HPDE6-E6E7 (cell line): ENCODE data around the gene SLC26A1.
A peak's percentile ranks its signal among the peaks of the same experiment; 100 is the strongest.
"Not testable (repeated sequence)": the region's sequence is repeated elsewhere in the genome, so short reads cannot be mapped to it uniquely, and the experiment has no call there.

Experiments
- DNase-seq: peaks from one replicate; pipeline ENCODE4 v3.0.0; 2011; ENCODE audit warnings: missing footprints; ENCODE audit errors: extremely low spot score

The SLC26A1 gene

DNA sequence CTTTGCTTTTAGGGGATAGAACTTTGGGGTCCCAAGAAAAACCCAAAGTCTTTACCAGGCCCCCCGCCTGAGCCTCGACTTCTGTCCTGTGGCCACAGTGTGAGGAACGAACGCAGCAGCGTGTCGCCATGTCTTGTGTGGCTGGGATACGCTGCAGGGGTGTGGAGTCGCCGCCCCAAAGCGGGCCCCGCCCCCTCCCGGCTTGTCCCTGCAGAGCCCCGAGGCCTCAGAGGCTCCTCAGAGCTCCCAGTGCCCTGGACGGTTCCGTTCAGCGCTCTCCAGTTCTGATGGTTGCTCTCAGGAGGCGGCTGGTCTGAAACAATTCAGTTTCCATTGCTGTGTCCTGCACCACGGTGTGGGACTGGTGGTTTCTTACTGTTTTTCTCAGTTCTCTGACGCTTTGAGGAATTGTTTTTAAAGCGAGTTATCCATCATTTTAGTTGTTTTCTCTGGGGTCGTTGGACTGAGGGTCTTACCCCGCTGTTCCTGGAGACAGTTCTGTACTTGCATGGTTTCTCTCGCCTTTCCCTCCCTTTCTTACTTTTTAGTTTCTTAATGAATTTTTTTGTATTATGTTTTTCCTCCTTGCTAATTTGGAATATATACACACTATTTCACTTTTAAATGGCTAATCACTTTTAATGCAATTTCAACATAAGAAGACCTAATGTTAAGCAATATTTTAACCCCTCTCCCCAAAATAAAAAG is 7.9 kb downstream of the SLC26A1 start:
- no peak for DNase-seq

DNA sequence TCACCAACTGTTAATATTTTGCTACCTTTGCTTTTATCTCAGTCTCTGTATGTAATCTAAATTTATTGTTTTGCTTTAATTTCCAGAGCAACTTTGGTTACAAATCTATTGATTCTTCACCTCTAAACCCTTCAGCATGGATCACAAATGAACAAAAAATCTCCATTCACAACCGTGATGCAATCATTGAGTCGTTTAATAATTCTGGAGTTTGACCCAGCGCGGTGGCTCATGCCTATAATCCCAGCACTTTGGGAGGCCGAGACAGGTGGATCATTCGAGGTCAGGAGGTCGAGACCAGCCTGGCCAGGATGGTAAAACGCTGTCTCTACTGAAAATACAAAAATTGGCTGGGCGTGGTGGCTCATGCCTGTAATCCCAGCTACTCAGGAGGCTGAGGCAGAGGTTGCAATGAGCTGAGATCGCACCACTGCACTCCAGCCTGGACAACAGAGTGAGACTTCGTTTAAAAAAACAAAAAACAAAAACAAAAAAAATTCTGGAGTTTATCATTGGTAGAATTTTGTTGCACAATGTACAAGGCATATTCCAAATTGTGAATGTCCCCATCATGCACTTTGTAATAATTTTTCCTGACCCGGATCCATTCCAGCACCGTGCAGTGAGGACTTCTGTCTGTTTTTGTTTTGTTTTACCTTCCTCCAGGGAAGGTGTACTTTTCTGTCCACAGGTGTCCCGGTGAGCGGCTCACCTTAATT is 8.7 kb downstream of the SLC26A1 start:
- no peak for DNase-seq

DNA sequence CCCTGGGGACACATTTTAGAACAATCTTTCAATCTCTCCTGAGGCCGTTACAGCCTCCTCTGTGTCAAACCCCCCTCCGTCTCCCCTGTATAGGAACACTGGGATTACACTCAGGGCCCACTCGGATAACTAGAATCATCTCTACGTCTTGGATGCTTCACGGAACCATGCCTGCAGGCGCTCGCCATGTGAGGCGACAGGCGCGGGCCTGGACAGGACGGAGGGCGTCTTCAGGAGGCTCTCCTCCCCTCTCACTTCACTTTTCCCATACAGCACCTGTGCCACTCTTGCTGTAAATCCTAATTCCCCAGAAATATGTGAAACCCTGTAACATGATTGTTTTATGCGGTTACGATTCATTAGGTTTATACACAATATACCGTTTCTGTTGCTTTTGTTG is 10.4 kb downstream of the SLC26A1 start:
- no peak for DNase-seq

DNA sequence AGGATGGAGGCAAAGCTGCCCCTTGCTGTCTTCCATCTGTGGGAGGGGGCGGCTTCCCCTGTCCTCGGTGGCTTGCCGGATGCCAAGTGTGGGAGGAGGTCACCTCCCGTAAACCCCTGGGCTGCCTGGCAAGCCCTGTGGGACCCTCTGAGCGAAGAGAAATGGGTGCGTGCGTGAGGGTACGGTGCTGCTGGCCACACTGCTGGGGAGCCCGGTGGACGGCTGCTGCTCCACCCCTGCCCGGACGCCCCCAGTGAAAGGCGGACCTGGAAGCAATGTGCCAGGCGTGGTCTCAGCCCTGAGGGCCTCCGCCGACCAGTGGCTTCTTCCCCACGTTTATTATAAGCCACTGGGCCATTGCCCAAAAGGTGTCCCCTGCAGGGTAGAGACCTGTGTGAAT is 10.9 kb downstream of the SLC26A1 start:
- no peak for DNase-seq

DNA sequence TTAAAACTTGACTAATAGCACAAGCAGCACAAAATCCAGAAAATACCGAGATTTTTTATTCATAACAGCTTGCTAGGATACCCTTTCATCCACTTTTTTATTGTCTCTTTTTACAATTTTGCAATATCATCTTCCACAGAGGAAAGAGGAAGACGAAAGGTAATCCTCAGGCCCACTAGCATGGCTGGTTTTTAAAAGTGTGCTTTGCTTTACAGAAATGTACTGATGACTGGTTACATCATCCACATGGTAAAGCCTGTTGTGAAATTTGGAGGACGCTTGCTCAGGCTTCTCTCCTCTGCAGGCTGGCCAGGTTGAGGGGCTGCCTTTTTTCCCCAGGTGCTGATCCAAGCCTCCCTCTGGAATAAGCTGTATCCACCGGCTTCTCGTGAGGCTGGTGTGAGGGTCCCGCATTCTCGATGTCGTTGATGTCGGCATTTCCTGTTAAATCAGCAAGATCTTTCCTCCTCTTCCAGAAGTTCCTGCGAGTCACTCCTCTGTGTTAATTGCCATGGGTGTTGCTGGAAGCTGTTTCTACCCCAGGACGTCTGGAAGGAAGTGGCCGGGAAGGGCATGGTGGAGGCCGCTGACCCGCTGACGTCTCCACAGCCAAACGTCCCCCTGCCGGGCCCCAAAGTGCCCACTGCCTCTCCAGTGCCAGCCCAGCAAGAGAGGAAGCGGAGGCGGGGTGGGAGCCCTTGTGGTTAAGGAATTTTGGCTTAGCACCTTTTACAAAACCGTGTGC is 14.1 kb downstream of the SLC26A1 start:
- DNase-seq: no peak

DNA sequence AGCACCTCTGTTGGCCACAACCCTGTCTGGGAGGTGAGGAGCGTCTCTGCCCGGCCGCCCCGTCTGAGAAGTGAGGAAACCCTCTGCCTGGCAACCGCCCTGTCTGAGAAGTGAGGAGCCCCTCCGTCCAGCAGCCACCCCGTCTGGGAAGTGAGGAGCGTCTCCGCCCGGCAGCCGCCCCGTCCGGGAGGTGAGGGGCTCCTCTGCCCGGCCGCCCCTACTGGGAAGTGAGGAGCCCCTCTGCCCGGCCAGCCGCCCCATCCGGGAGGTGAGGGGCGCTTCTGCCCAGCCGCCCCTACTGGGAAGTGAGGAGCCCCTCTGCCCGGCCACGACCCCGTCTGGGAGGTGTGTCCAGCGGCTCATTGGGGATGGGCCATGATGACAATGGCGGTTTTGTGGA is 17.2 kb downstream of the SLC26A1 start:
- not testable (repeated sequence) for DNase-seq

DNA sequence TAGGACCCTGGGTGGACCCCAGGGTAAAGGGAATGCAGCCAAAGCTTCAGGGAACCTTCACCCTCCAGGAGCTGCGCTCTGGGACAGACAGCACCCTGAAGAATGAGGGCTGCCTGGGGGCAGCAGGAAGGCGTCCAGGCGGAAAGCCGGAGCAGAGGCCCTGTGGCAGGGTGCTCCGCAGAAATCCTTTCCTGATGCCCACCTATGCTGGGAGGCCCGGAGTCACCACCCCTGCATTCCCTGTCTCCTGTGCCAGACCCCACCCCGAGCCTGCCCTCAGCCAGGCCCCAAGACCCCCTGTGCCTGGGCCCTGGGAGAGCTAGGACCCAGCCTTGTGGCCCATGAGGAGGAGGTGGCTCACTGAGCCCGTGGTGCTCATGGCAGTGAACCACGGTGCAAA is 18.5 kb downstream of the SLC26A1 start:
- DNase-seq: no peak

DNA sequence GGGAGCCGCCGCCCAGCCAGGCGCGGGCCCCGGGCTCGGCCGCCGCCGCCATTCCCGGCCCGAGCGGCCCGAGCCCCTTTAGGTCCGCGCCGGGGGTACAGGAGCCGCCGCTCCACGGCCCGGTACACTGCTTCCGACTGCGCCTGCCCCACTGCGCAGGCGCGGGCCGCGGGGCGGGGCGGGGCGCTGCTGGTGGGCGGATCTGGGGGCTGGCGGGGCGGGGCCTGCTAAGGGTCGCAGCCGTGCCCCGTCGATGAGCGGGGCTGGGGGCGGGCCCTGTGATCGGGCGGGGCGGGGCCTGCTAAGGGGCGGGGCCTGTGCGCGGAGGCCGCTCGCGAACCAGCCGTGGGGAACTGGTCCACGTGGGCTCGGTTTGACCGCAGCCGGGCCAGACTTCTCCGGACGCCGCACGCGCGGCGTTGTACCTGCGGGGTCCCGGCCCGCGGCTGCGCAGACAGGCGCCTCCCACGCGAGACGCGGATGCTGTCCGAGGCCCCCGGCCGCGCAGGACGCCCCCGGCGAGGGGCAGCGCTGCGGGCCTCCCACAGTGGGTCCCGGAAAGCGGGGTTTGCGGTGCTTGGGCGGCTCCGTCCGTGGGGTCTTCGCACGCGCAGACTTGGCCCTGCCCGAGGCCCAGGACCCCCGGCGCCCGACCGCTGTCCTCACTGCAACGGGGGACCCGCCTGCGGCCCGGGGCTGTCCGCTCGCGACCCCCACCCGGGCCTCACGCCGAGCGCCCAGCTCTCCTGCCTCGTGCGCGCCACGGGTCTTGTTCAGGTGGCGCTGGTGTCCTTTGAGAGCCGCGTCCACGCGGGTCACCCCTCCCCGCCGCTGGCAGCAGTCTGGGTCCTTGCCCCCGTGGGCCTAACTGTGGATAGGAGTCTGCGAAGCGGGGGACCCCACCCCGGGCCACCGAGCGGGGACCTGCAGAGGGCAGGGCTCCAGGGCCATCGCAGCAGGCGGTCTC is 19.5 kb downstream of the SLC26A1 start, which contains the start of gene DGKQ:
Gene DGKQ, minus strand, starts transcription at position 139 of the 967 bp plus-strand sequence. Its CDS starts 87 bp downstream, at position 52.
- peak; percentile 88 for DNase-seq

DNA sequence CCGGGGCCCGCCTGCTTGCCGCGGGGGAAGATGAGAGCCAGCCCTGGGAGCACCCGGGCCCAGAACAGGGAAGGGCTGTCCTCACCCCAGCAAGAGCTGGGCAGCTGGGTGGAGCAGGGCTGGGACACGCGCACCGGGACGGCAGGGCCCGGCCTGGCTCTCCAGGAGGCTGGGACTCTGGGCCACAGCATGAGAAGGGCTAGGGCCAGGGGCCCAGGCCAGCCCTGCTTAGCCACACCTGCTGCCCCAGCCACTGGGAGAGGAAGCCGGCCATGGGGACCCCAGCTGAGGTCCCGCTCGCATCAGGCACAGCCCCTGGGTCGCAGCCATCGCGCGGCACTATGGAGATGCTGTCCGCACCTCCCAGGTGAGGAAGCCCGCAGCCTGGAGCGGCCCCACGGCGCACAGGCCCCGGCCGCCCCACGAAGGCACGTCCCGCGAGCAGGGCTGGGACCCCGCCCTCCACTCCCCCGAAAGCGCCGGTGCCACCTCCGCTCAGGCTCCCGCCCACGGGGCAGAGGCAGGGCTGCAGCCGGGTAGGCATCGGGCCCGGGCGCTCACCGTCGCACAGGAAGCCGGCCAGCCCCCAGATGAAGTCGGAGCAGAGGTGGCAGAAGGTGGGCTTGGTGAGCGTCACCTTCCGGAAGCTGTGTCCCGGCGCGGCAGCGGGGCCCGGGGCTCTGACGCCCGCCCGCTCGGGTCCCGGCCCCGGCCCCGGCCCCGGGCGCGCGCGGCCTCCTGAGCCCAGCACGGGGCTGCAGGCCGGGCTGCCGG is 20.4 kb downstream of the SLC26A1 start:
- DNase-seq: no peak

DNA sequence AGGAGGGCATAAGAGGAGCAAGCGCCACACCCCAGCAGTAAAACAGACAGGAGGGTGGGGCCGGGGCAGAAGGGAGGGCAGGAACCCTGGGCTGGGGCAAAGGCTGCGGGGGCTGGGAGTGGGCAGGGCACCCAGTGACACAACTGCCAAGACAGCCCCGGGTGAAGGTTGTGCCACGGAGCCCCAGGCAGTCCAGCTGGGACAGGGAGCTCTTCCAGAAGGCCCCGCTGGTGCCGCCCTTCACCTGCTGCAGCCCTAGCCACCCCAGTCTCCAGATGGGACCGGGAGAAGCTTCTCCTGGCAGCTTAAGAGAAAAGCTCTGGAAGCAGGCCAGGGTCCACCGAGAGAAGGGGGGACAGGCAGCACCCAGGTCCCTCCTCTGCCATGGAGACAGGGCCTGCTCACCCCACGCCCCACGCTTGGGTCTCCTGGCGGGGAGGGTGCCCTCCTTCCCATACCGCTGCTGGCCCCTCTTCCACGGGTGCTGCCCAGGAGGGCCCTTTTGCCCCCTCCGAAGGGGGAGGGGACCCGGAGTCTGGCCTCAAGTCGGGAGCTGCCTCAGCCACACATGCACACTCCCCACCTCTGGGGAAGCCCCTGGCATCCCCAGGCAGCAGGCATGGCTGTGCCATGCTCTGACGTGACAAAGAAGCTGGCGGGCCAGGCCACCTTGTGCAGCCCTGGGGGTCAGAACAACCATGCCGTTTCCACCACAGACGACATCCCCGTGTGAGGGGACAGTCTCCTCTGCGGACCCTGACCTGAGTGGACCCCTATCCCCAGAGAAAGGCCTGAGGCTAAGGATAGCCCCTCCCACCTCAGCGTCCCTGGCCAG is 21.3 kb downstream of the SLC26A1 start:
- DNase-seq: no peak

DNA sequence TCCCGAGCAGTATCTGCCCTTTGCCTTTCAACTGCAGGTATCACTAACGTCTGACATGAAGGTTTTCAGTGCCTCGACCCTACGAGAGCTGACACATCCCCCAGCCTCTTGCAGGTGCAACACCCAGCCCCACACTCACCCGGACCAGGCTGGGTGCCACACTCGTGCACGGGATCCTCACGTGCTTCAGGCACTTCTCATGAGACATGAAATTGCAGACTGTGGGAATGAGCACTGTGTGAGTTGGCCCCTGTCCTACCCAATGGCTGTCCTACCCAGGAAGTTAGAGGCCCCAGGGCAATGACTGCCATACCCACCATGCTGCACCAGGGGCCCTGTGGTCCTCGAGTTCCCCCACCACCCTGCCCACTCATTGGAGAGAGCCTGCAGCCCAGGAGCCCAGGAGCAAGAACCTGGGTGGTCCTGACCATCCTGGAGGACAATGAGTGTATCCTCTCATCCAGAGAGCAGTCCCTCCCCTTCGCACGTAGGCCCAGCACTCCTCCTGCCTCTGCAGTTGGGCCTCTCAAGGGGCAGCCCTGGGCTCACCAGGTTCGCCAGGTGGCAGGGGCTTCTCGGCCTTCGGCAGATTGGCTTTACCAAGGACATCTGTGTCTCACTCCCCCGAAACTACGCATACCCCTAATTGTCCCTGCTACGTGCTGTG is 22.2 kb downstream of the SLC26A1 start:
- no peak for DNase-seq

DNA sequence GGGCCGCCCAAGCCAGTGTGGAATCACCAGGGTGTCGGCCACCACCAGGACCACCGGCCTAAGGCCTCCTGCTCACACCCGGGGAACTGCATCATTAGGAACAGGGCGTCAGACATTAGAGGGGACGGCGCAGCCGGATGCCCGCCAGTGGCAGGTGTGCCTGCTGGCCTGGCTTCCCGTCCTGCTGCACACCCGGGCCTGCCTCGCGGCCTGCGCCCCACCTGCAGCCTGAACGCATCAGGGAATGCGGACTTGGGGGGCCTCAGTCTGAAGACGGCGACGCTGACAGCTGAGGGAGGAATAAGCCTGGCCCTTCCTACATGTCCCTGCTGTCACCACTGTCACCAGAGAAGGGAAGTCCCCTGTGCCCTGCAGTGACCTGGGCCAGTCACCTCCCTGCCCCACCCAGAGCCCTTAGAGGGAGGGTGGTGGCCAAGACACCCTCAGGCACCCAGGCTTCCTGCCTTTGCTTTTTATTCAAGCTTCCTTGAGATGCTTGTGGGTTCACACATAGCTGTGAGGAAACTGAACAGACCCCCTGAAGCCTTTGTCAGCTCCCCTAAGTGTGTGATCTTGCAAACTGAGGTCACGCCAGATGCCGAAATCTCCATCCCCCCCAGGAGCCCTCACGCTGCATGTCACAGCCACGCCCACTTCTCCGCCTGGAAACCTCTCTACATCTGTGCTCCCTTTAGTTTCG is 23.0 kb downstream of the SLC26A1 start:
- DNase-seq: no peak

DNA sequence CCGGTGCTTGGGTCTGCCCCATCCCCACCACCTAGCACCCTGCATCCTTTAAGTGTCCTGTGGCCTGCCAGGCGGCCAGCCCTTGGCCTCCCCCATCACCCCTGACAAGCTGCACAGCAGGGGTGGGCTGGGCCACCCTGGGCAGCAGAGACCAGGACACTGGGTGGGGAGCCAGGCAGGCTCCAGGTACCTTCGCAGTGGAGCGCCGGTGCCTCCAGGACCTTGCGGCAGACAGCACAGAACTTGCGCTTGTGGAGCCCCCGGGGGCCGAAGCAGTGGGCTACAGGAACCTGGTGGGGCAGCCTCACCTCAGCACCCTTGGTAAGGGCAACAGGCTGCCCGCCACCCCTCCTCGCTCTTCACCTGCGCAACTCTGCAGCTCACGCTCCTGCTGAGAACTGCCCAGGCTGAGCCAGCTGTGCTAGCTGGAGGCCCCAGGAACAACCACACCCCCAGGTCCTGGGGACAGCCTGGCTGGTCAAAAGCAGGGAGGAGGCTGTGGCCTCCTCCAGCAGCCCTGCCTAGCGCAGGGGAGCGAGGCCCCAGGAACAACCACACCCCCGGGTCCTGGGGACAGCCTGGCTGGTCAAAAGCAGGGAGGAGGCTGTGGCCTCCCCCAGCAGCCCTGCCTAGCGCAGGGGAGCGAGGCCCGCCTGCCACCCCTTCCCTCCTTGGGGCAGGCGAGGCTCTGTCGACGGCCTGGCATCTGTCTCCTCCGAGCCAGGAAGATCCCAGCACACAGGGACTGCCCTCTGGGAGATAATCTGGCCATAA is 24.4 kb downstream of the SLC26A1 start:
- no peak for DNase-seq

DNA sequence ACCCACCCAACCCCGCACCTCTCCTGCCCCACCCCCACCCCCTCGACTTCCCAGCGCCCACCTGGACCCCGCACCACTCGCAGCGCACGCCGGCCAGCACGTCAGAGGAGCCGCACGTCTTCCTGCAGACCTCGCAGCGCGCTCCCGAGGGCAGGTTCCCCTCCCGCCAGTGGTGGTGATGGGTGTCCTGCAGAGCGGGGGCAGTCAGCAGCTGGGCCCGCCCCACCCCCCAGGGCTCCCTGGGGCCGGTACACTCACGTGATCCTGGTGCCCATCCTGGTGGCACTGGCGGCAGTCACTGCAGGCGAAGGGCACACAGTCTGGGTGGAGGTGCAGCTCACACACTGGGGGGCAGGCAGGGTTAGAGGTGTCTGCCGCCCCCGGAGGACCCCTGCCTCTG is 25.0 kb downstream of the SLC26A1 start:
- no peak for DNase-seq

DNA sequence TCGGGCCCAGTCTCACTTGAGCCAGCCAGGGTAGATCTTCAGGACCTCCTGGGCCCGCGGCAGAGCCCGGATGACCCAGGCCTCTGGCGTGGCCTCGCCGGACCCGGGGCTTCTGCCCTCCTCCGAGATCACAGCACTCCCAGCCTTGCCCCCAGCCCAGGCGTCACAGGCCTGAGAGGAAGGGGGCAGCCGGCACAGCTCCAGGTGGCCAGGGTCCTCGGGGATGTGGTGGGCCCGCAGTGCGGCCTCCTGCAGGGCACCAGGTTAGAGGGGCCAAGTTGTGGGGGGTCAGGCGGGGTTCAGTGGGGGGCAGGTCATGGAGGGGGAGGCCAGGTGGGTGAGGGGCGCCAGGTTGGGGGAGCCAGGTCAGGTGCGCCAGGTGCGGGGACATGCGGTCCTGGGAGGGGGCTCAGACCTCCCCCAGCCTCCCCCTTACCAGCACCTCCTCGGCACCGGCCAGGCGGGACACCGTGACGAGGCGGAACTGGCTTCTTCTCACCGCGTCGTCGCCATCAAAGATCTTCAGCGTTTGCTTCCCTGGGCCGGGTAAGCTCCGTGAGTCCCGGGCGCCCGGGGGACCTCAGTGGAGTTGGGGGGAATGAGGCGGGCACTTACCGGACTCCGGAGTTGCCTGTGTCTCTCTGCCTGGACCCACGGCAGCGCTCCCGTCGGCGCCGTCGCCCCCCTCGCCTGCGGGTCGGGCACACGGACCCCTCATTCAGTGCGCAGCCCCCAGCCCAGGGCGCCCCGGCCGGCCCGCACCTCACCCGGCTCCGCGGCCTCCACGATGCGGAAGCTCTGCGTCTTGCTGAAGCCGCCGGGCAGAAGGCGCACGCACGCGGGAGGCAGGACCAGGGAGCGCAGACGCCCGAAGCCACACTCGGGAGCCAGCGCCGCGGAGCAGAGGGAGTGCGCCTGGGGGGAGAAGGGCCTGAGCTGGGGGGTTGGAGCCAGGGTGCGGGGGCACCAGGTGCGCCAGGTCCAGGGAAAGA is 25.8 kb downstream of the SLC26A1 start:
- DNase-seq: no peak

DNA sequence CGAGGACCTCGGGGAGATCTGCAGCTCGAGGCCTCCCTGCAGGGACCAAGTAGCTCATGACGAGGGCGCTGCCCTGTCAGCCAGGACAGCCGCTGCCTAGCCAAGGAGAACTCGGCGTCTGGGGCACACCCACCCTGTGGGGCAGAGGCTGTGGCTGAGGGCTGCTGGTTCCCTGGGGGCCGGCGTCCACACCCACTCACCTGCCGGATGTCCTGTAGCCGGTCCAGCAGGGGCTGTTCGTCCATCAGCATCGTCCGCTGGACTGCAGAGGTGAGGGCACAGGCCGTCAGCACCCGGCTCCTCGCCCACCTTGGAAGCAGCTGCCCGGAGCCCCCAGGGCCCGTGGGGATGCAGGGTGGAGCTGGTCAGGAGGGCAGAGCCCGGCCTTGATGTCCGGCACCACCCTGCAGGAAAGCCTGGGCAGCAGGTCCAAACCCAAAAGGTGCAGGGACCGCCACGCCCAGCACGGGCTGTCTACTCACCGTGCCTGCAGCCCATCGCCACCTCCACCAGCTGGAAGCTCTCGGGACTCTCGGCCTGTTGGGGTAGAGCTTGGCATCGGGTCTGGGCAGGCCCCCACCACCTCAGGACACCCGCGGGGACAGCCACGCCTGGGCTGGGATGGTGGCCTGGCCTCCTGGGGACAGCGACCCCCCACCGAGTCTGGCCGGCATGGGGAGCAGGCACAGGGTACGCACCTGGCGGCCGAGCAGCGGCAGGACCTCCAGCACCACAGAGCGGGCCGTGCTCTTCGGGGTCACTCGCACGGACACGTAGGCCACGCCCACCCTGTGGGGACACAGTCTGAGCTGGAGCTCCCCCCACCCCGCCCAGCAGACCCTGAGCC is 26.7 kb downstream of the SLC26A1 start:
- DNase-seq: no peak
